ENCODE measurements around the gene FAM78B. TPM values are rescaled to one million over a fixed set of nuclear protein-coding genes. Genes with fewer than 3 reads are reported as not detected.

Gene FAM78B
- total and polyA plus RNA-seq, 9 donors = 0.64 to 2.6 (median 1.4) TPM

DNA sequence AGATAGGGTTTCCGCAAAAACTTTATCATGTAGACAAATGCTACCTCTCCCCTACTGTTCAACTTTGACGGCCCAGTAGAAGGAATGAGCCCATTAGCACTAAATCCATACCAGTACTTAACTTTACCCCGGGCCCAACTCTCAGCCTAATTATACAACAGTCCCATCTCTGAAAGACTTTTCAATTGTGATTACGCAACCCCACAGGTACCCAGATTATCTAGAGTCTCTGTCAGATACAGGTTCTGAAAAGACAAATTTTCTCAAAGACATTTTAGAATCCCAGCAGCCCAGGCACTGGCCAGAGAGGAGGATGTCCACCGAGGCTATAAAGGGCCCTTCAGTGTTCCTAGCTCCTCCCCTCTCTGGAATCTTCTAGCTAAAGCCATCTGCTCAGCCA, 15.0 kb downstream of the FAM78B start:
- intact Hi-C loops (cut with DNase I) = no loop called here
- WGBS, 3 donors = 79 to 93% (median 88%) methylated on average over 5 of the region's 5 CpGs
- Histone ChIP-seq H3K27ac (no peak overlapping the region), H3K27me3 (no peaks in the 10 kb centered on the region), H3K4me3 (no peak overlapping the region), H3K4me1 (ENCODE audit: insufficient read depth) (no peaks in the 10 kb centered on the region), H3K9me3 (no peaks in the 10 kb centered on the region), H3K36me3 (no peaks in the 10 kb centered on the region)
- DNase-seq = no peak
- no peak for TF ChIP-seq EP300 (IDR thresholded peaks at IDR 0.05)
- TF ChIP-seq POLR2A (IDR thresholded peaks at IDR 0.05) = no peak
- no peak for TF ChIP-seq CTCF (IDR thresholded peaks at IDR 0.05)

- H3K27ac ChIP-seq = no peak overlapping the region
These were observed 21.3 kb downstream of the FAM78B start for GRCh38 chr1:166145499-166145898.

GRCh38 chr1:166141969-166142368, 24.8 kb downstream of the FAM78B start:
- Histone ChIP-seq H3K27me3 (no peaks in the 10 kb centered on the region), H3K27ac (no peak overlapping the region), H3K4me1 (ENCODE audit: insufficient read depth) (no peaks in the 10 kb centered on the region), H3K4me3 (no peak overlapping the region), H3K9me3 (no peaks in the 10 kb centered on the region), H3K36me3 (no peaks in the 10 kb centered on the region)
- no peak for DNase-seq
- TF ChIP-seq EP300 (IDR thresholded peaks at IDR 0.05) (no peak), POLR2A (IDR thresholded peaks at IDR 0.05) (no peak), CTCF (IDR thresholded peaks at IDR 0.05) (no peak)
- intact Hi-C loops (cut with DNase I) = no loop called here

More at GRCh38 chr1:166145499-166145898, 21.3 kb downstream of the FAM78B start:
- no peak for TF ChIP-seq POLR2A (IDR thresholded peaks at IDR 0.05)
- no peak for TF ChIP-seq CTCF (IDR thresholded peaks at IDR 0.05)
- no peak for TF ChIP-seq EP300 (IDR thresholded peaks at IDR 0.05)
- WGBS, 3 donors = 13 to 40% (median 18%) methylated on average over 1 of the region's 1 CpG
- Histone ChIP-seq H3K4me1 (ENCODE audit: insufficient read depth) (no peaks in the 10 kb centered on the region), H3K36me3 (no peaks in the 10 kb centered on the region), H3K9me3 (no peaks in the 10 kb centered on the region), H3K4me3 (no peak overlapping the region), H3K27me3 (no peaks in the 10 kb centered on the region)
- DNase-seq = no peak
- intact Hi-C loops (cut with DNase I) = no loop called here

DNA sequence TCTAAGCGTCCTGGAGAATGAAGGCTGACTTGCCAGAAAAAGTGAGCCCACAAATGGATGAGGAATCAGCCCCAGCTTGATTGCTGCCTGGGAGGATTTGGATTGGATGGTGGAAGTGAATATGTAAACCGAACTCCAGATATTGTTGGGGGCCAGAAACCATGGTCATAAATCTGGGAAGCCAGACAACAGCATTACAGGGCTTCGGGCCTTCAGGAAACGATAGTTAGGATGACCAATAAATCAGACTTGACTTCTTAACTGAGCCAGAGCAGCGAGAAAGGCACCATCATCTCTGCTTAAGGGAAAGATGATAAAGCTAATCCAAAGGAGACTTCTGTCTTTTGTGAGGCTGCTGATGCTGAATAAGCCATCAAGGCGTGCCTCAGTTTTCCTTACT, 26.6 kb downstream of the FAM78B start:
- DNase-seq = no peak
- intact Hi-C loops (cut with DNase I) = no loop called here
- no peaks in the 10 kb centered on the region for H3K36me3 ChIP-seq
- no peaks in the 10 kb centered on the region for H3K27me3 ChIP-seq
- H3K27ac ChIP-seq = no peak overlapping the region
- no peaks in the 10 kb centered on the region for H3K4me1 ChIP-seq (ENCODE audit: insufficient read depth)
- no peak overlapping the region for H3K4me3 ChIP-seq
- H3K9me3 ChIP-seq = no peaks in the 10 kb centered on the region
- TF ChIP-seq POLR2A (IDR thresholded peaks at IDR 0.05) (no peak), EP300 (IDR thresholded peaks at IDR 0.05) (no peak), CTCF (IDR thresholded peaks at IDR 0.05) (no peak)
- WGBS, 3 donors = 41 to 46% (median 45%) methylated on average over 6 of the region's 6 CpGs

- Histone ChIP-seq H3K36me3 (no peaks in the 10 kb centered on the region), H3K4me3 (no peak overlapping the region), H3K4me1 (ENCODE audit: insufficient read depth) (no peaks in the 10 kb centered on the region), H3K27me3 (no peaks in the 10 kb centered on the region), H3K9me3 (no peaks in the 10 kb centered on the region), H3K27ac (no peak overlapping the region)
- no peak for DNase-seq
- no peak for TF ChIP-seq EP300 (IDR thresholded peaks at IDR 0.05)
- TF ChIP-seq CTCF (IDR thresholded peaks at IDR 0.05) = no peak
- TF ChIP-seq POLR2A (IDR thresholded peaks at IDR 0.05) = no peak
- intact Hi-C loops (cut with DNase I) = no loop called here
- WGBS, 3 donors = 57 to 67% (median 63%) methylated on average over 4 of the region's 4 CpGs
These were observed 27.1 kb downstream of the FAM78B start for GRCh38 chr1:166139735-166140134.
